ENCODE measurements around the gene STPG2. TPM values are rescaled to one million over a fixed set of nuclear protein-coding genes. Genes with fewer than 3 reads are reported as not detected.
"Not testable (repeated sequence)": the region's sequence is repeated elsewhere in the genome, so short reads cannot be mapped to it uniquely, and the experiment has no call there.

Gene STPG2
- total RNA-seq, 2 experiments from 2014 or later = not detected

GRCh38 chr4:97953171-97953941 lies 189.9 kb downstream of the STPG2 start:
- CTCF ChIA-PET = no interaction called here

GRCh38 chr4:97952763-97953162 lies 190.5 kb downstream of the STPG2 start:
- ChIA-PET POLR2A (no interaction called here), CTCF (no interaction called here)

More at GRCh38 chr4:97953171-97953941, 189.9 kb downstream of the STPG2 start:
- POLR2A ChIA-PET = no interaction called here

- ChIA-PET CTCF (no interaction called here), POLR2A (no interaction called here)
Measured at GRCh38 chr4:97950836-97951235, 192.4 kb downstream of the STPG2 start.

DNA sequence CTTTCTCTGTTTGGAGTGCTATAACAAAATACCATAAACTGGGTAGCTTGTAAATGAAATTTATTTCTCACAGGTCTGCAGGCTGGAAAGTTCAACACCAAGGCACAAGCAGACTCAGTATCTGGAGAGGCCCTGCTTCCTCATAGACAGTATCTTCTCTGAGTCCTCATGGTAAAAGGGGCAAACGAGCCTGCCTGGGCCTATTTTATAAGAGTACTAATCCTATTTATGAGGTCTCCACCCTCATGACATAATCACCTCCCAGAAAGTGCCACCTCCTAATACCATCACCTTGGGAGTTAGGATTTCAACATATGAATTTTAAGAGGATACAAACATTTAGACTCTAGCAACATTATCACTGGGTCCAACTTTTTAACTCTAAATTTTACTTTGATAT lies 200.3 kb downstream of the STPG2 start:
- ChIA-PET CTCF (no interaction called here), POLR2A (no interaction called here)

DNA sequence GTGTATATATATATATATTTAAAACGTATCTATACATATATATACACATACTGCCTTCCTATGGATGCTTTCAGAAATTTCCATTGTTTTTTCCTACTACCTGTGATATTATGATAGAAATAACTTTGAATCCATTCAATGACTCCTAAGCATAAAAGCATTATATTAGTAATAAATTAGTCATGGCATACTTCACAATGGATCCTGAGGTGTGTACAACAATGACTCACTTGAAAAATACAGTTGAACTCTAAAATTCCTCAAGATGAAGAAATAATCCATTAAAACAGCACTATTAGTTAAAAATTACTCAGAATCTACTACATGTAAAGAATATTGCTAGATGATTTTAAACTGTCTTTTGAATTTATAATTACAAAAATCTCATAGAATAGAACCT lies 201.1 kb downstream of the STPG2 start:
- CTCF ChIA-PET = no interaction called here

GRCh38 chr4:97938141-97938540 lies 205.1 kb downstream of the STPG2 start:
- CTCF ChIA-PET = no interaction called here
- POLR2A ChIA-PET = no interaction called here

More for the DNA sequence above, 201.1 kb downstream of the STPG2 start:
- POLR2A ChIA-PET = no interaction called here

GRCh38 chr4:97924341-97924958 lies 218.8 kb downstream of the STPG2 start:
- POLR2A ChIA-PET = no interaction called here
- CTCF ChIA-PET = no interaction called here

DNA sequence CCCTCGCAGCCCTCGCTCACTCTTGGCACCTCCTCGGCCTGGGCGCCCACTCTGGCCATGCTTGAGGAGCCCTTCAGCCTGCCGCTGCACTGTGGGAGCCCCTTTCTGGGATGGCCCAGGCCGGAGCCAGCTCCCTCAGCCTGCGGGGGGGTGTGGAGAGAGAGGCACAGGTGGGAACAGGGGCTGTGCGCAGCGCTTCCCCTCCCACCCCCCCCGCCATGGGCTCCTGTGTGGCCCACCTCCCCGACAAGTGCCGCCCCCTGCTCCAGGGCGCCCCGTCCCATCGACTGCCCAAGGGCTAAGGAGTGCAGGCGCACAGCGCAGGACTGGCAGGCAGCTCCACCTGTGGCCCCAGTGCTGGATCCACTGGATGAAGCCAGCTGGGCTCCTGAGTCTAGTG lies 220.2 kb downstream of the STPG2 start:
- POLR2A ChIA-PET = no interaction called here
- CTCF ChIA-PET = no interaction called here

DNA sequence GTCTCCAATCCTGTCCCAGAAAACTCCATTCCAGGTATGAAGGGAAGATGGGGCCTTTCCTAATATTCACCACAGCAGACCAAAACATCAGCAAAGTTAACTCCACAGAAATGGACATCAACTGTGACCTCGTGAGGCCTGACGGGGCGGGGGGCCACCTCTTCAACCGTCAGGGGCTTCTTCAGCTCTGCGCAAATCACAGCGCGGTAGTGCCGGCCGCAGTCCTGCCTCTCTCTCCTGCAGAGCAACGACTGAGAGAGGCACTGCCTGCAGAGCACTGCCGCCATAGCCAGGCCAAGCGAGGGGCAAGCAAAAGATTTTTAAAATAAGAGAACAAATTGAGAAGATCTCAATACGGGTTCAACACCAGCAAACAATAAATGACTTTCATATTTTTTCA lies 226.2 kb downstream of the STPG2 start:
- ChIA-PET CTCF (interaction anchor here (0.6 kb wide), 1 partner anchor 14 kb away, joined by 3 read pairs; no protein-coding TSS in a partner anchor), POLR2A (no interaction called here)

GRCh38 chr4:97912156-97912555 lies 231.1 kb downstream of the STPG2 start:
- ChIA-PET POLR2A (no interaction called here), CTCF (no interaction called here)

DNA sequence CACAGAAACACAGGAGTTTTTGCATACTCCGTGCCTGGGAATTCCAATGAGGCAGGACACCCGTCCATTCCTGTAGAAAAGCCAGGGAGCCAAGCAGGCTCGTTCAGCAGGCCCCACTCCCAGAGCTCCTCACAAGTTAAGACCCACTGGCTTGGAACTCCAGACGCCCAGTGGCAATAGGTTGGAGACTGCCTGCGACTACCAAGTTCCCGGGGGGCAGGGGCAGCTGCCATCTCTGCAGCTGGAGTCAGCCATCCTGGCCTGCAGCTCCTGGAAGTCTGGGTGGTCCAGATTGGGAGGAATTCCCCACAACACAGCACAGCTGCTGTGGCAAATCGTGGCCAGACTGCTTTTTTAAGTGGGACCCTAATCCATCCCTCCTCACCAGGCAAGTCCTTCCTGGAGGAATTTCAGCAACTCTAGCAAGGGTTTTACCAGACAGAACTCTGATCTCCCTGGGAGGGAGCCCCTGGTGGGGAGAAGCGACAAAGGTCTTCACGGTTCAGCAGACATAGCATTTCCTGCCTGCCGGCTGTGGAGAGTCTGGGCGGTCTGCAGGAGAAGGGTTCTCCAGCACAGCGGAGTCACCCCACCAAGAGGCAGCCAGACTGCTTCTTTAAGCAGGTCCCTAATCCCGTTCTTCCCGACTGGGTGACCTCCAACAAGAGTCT lies 231.9 kb downstream of the STPG2 start:
- POLR2A ChIA-PET = no interaction called here
- CTCF ChIA-PET = no interaction called here

DNA sequence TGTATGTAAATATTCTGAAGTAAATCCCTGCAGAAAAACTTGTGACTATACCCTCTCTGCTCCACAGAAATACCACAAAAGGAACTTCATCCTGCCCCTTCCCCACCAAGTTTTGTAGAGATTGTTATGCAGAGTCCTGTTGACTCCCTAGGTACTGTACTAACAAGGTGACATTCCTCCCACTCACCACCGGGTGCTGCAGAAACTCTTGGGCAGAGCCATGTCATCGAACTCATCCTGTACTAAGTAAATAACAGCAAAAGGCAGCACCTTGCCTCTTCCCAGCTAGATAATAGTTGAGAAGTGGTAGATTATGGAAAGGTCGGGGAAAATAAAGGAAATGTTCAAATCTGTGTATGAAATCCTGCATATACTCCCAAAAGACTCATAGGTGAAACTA lies 233.3 kb downstream of the STPG2 start:
- POLR2A ChIA-PET = no interaction called here
- CTCF ChIA-PET = no interaction called here

DNA sequence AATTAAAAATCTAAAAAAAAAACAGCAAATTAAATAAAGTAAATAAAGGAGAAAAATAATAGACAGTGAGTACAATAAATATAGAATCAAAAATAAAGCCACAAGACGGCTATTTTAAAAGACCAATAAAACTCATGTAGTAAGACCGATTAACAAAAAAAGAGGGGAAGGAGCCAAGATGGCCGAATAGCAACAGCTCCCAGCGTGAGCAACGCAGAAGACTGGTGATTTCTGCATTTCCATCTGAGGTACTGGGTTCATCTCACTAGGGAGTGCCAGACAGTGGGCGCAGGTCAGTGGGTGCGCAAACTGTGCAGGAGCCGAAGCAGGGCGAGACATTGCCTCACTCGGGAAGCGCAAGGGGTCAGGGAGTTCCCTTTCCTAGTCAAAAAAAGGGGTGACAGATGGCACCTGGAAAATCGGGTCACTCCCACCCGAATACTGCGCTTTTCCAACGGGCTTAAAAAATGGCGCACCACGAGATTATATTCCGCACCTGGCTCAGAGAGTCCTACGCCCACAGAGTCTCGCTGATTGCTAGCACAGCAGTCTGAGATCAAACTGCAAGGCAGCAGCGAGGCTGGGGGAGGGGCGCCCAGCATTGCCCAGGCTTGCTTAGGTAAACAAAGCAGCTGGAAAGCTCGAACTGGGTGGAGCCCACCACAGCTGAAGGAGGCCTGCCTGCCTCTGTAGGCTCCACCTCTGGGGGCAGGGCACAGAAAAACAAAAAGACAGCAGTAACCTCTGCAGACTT lies 239.7 kb downstream of the STPG2 start:
- POLR2A ChIA-PET = not testable (repeated sequence)
- CTCF ChIA-PET = interaction anchor here (0.6 kb wide), 1 partner anchor 14 kb away, joined by 3 read pairs; no protein-coding TSS in a partner anchor

- ChIA-PET POLR2A (no interaction called here), CTCF (no interaction called here)
Measured at GRCh38 chr4:97900229-97900628, 243.0 kb downstream of the STPG2 start.

GRCh38 chr4:97892592-97893266 lies 250.5 kb downstream of the STPG2 start:
- CTCF ChIA-PET = no interaction called here
- POLR2A ChIA-PET = no interaction called here

DNA sequence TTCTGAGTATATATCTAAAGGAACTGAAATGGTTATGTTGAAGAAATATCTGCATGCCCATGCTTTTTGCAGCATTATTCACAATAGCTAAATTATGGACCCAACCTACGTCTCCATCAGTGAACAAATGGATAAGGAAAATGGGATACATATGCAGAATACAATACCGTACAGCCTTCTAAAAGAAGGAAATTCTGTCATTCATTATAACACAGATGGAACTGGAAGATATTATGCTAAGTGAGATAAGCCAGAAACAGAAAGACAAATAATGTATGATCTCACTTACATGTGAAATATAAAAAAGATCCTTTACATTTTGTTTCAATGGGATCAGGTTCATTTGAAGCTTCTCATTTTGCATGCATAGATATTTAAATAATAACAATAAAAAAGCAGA lies 263.3 kb downstream of the STPG2 start:
- ChIA-PET POLR2A (no interaction called here), CTCF (no interaction called here)

DNA sequence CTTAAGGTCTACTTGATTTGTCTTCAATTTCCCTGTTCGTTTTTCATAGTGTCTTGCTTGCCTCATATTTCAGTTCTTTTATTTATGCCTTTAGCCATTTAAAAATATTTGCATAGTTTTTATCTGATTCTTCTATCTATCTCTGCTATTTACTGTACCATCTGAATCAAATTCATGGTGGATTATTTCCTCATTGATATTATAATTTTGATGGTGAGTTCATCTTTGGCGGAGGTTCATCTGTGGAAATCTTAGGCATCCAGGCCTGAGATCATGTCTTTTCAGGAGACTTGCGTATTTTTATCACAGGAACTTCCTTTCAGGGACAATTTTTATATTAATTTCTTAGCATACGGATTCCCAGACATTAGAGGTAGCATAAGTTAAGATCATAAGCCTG lies 275.2 kb downstream of the STPG2 start:
- CTCF ChIA-PET = no interaction called here
- POLR2A ChIA-PET = no interaction called here

DNA sequence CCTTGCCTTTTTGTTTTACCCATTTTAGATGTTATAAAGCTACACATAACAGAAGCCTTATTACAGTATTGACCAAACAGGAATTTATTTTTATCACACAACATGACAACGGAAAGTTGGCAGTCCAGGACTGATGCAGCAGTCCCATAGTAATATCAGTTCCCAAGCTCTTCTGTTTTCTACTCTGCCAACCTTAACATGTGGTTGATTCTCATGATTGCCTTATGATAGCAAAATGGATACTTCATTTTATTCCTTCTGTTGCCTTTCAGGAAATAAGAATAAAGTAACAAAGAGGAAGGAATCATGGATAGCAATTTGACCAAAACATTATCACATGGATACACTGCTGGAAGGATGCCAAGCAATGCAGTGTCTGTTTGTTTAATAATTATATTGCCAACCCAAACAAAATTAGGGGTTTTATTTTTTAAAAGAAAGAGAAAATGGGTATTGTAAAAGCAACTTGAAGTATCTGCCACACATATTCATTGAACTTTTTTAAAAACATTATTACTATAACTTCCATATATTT lies 275.7 kb downstream of the STPG2 start:
- ChIA-PET POLR2A (no interaction called here), CTCF (no interaction called here)

DNA sequence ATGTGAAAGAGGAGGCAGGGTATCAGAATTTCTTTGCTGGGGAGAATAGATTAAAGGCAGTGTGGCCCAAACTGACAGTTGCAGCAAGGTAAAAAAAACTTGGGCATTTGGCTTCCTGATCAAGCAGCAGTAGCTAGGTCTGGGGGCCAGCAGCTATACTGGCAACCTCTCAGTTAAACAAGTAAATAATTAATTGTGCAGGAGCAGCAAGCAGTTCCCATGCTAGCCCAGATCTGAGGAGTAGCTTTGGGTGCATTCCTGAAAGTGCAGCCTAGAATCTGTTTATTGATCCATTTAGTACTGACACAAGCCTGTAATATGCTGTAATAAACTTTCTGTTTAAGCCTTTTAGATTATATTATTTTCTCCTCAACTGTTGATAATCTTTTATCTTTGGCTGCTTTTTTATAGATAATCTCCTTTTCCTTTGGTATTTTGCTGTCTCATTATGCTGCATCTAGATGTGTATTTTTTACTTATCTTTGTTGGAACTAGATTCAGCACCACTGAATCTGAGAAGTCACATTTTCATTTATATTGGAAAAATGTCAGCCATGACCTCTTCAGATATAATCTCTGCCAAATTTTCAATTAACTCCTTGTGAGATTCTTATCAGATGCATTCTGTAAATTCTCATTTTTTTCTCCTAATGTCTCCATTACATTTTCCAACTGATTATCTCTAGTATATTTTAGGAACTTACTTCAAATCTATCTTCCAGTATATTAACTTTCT lies 276.3 kb downstream of the STPG2 start:
- CTCF ChIA-PET = no interaction called here
- POLR2A ChIA-PET = no interaction called here

Data from activated CD8-positive, alpha-beta memory T cell treated with anti-CD3 and anti-CD28 coated beads for 36 hours (primary cell).